Testis (tissue), 3 donors: ENCODE data around the gene ARL15. TPM values are rescaled to one million over a fixed set of nuclear protein-coding genes. Genes with fewer than 3 reads are reported as not detected.

Source experiments
- DNase-seq: peaks from one replicate; pipeline ENCODE4 v3.0.0-alpha.2; 2019
- H3K27ac ChIP-seq, 2 donors: fragments of 200-600 bp; sonication (generic); one replicate each; pipeline ENCODE4 v1.5.1; 2019
- H3K27me3 ChIP-seq: fragments of 200-600 bp; sonication (generic); one replicate; pipeline ENCODE4 v1.5.1; 2019
- H3K36me3 ChIP-seq: fragments of 200-600 bp; sonication (generic); one replicate; pipeline ENCODE4 v1.5.1; 2017; ENCODE audit warnings: low read depth; ENCODE audit errors: missing control alignments
- H3K4me1 ChIP-seq: fragments of 200-600 bp; sonication (generic); one replicate; pipeline ENCODE4 v1.5.1; 2019
- H3K4me3 ChIP-seq, 2 donors: fragments of 200-600 bp; sonication (generic); one replicate each; pipeline ENCODE4 v1.5.1; 2017 to 2019
- H3K9me3 ChIP-seq: fragments of 200-600 bp; sonication (generic); one replicate; pipeline ENCODE4 v1.5.1; 2017
- POLR2A ChIP-seq: fragments of 450-650 bp; IDR thresholded peaks from one replicate; pipeline ENCODE4 v1.6.1; 2017; ENCODE audit warnings: antibody characterized with exemption, mild to moderate bottlenecking, moderate library complexity
- WGBS, 2 donors: methylation state at CpG; one replicate each; pipeline ENCODE4 v1.1.5; 2018; 5-methylcytosine and 5-hydroxymethylcytosine counted together
- intact Hi-C: fragments of 100-400 bp; cut with DNase I; formaldehyde crosslinking; loops from one replicate; pipeline ENCODE4 v1.15.1; 2023; ENCODE audit warnings: low total_unique reads
- polyA plus RNA-seq: library from polyadenylated mRNA; stranded (reverse); fragments of 350-450 nt; fragmentation: Illumina TruSeq; extraction: RNeasy Lipid Tissue Mini Kit (QIAGEN cat#74804); gene quantifications from one replicate; pipeline ENCODE4 v1.2.3, GENCODE V29; 2014; ENCODE audit warnings: low read depth, low replicate concordance; ENCODE audit not compliant: insufficient read depth
- total RNA-seq, 2 donors: library from RNA; depleted of rRNA; stranded (reverse); fragments of >200 nt; gene quantifications; one replicate each; pipeline ENCODE4 v1.2.3, GENCODE V29; 2016
- TF ChIP-seq, protein P1 (sequence below), 3 experiments: fragments of 450-650 bp in 2 of 3; fragments of 200-600 bp in 1 of 3; sonication (generic) in 1 of 3; IDR thresholded peaks; one replicate each; pipeline ENCODE4 v1.5.1; 2016 to 2019; ENCODE audit warnings: antibody characterized with exemption in 3 of 3, mild to moderate bottlenecking in 2 of 3, moderate library complexity in 1 of 3

Gene ARL15
- total and polyA plus RNA-seq, 3 donors from 2014 or later, result 36.6 to 88.6 (median 75.2) TPM

DNA sequence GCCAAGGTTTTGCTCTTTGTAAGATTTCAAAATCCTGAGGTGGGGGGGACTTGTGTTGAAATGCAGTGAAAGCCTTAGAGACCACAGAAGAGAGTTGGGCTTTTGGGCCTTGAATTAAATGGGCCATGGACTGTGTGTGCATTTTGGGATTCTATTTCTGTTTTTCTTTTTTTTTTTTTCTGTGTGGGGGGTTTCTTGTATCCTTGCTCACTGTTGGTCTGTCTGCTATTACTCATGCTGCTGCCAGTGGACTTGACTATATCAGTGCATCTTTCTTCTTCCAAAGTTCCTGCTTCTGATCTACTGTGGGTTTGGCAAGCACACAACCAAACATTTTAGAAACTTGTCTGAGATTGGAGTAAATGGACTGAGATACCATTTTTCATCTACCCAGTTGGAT, 344.9 kb downstream of the ARL15 start:
- H3K9me3 ChIP-seq, result no peaks in the 10 kb centered on the region
- H3K27me3 ChIP-seq, result no peaks in the 10 kb centered on the region
- H3K36me3 ChIP-seq, result no peaks in the 10 kb centered on the region
- no peaks in the 10 kb centered on the region for H3K4me1 ChIP-seq
- no peak overlapping the region for H3K27ac ChIP-seq
- TF ChIP-seq, protein P1, sequence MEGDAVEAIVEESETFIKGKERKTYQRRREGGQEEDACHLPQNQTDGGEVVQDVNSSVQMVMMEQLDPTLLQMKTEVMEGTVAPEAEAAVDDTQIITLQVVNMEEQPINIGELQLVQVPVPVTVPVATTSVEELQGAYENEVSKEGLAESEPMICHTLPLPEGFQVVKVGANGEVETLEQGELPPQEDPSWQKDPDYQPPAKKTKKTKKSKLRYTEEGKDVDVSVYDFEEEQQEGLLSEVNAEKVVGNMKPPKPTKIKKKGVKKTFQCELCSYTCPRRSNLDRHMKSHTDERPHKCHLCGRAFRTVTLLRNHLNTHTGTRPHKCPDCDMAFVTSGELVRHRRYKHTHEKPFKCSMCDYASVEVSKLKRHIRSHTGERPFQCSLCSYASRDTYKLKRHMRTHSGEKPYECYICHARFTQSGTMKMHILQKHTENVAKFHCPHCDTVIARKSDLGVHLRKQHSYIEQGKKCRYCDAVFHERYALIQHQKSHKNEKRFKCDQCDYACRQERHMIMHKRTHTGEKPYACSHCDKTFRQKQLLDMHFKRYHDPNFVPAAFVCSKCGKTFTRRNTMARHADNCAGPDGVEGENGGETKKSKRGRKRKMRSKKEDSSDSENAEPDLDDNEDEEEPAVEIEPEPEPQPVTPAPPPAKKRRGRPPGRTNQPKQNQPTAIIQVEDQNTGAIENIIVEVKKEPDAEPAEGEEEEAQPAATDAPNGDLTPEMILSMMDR (IDR thresholded peaks at IDR 0.05), result no peak
- TF ChIP-seq POLR2A, result no peak
- no peak for DNase-seq
- no peak overlapping the region for H3K4me3 ChIP-seq
- intact Hi-C loops, result no loop called here

GRCh38 chr5:53963958-53964357, 346.4 kb downstream of the ARL15 start:
- intact Hi-C loops, result no loop called here
- TF ChIP-seq, protein P1 (IDR thresholded peaks at IDR 0.05), result no peak
- no peak for DNase-seq
- Histone ChIP-seq H3K27me3 (no peaks in the 10 kb centered on the region), H3K36me3 (no peaks in the 10 kb centered on the region), H3K9me3 (no peaks in the 10 kb centered on the region), H3K4me3 (no peak overlapping the region), H3K4me1 (no peaks in the 10 kb centered on the region), H3K27ac (no peak overlapping the region)
- WGBS, 2 donors, result 33 to 39% methylated on average over 1 of the region's 1 CpG

DNA sequence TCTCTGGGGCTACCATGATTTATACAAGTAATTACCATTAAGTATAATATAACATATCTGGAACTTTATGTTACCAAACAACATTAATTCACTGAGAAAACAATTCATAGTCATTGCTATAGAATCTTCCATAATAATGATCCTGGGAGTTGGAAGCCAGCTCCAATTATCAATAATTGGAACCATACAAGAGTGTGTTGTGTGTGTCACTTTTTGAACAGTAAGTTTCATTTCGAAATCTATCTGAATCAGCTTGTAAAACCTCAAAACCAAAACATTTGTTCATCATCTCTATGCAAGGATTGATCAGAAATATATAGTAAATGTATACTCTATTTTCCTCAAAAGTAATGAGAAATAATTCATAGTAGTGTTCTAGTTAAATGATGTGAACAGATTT, 348.1 kb downstream of the ARL15 start:
- Histone ChIP-seq H3K4me1 (no peaks in the 10 kb centered on the region), H3K27me3 (no peaks in the 10 kb centered on the region), H3K27ac (no peak overlapping the region), H3K36me3 (no peaks in the 10 kb centered on the region), H3K4me3 (no peak overlapping the region), H3K9me3 (no peaks in the 10 kb centered on the region)
- no peak for DNase-seq
- TF ChIP-seq, protein P1 (IDR thresholded peaks at IDR 0.05), result no peak
- TF ChIP-seq POLR2A, result no peak
- intact Hi-C loops, result no loop called here
- 94 to 97% methylated on average over 1 of the region's 1 CpG for WGBS, 2 donors

DNA sequence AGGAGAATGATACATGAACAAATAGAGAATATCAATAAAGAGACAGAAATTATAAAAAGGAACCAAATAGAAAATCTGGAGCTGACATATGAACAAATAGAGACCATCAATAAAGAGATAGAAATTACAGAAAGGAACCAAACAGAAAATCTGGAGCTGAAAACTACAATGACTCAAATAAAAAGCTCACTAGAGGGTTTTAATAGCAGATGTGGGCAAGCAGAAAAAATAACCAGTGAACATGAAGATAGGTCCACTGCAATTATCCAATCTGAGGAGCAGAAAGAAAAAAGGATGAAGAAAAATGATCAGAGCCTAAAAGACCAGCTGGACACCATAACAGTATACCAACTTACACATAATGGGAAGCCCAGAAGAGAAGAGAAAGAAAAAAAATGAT, 353.7 kb downstream of the ARL15 start:
- Histone ChIP-seq H3K27ac (no peak overlapping the region), H3K9me3 (no peaks in the 10 kb centered on the region), H3K4me3 (no peak overlapping the region), H3K36me3 (no peaks in the 10 kb centered on the region), H3K27me3 (no peaks in the 10 kb centered on the region), H3K4me1 (no peaks in the 10 kb centered on the region)
- intact Hi-C loops, result no loop called here
- TF ChIP-seq, protein P1 (IDR thresholded peaks at IDR 0.05), result no peak
- TF ChIP-seq POLR2A, result no peak
- no peak for DNase-seq

DNA sequence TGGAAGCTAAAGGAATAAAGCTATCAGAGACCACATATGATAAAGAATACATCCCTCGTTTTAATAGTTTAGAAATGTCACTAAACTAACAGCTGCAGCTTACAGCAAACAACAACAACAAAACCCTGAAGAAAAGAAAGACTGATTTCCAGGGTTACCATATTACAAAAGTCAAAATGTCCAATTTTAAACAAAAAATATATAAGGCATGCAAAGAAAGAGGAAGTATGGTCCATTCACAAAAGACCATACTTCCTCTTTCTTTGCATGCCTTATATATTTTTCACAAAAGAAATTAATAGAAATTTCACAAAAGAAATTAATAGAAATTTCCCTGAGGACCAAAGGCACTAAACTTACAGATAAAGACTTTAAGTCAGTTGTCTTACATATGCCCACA, 354.2 kb downstream of the ARL15 start:
- WGBS, 2 donors, result 79 to 95% methylated on average over 1 of the region's 1 CpG
- TF ChIP-seq POLR2A, result no peak
- TF ChIP-seq, protein P1 (IDR thresholded peaks at IDR 0.05), result no peak
- no peaks in the 10 kb centered on the region for H3K4me1 ChIP-seq
- no peaks in the 10 kb centered on the region for H3K27me3 ChIP-seq
- no peaks in the 10 kb centered on the region for H3K36me3 ChIP-seq
- no peaks in the 10 kb centered on the region for H3K9me3 ChIP-seq
- H3K4me3 ChIP-seq, result no peak overlapping the region
- DNase-seq, result no peak
- H3K27ac ChIP-seq, result no peak overlapping the region
- intact Hi-C loops, result no loop called here
